ENCODE measurements around the gene PLXNA3. TPM values are rescaled to one million over a fixed set of nuclear protein-coding genes. Genes with fewer than 3 reads are reported as not detected.

PLXNA3 gene
- total and polyA plus RNA-seq, 5 donors from 2014 or later, result 0.32 to 64.6 (median 0.35) TPM

DNA sequence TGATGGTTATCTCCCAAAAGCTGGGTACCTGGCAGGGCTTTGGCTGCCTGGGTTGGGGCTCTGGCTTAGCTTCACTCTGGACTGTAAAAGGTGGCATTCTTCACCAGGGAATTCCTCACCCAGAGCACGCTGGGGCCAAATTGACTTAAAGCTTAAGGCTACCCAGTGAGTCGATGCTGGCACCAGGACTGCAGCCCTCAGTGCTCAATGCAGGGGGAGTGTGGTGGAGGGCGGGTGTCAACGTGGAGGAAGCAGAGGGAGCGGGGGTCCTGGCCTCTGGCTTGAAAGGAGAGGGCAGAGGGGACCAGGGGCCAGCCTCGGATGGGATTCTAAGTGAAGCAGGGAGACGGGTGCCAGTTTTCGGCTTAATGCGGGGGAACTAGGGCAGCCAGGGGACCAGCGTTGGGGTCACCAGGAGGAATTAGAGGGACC lies 14.6 kb upstream of the PLXNA3 start:
- Histone ChIP-seq H3K27me3 (ENCODE audit: control insufficient read depth, insufficient read depth, low read length) (no peaks in the 10 kb centered on the region), H3K36me3 (ENCODE audit: control insufficient read depth, insufficient read depth, low read length) (peaks cover 14% of the 10 kb centered on the region), H3K9me3 (ENCODE audit: control insufficient read depth in 2 of 2, low read length in 2 of 2) (no peaks in the 10 kb centered on the region), H3K4me1 (ENCODE audit: control insufficient read depth, insufficient read depth, low read length, poor library complexity, severe bottlenecking) (peaks cover 44% of the 10 kb centered on the region), H3K4me3 (ENCODE audit: low read depth, low read length) (no peak overlapping the region), H3K27ac (ENCODE audit: insufficient read depth, low read length, poor library complexity, severe bottlenecking) (peak overlapping the region; percentile 73)
- DNase-seq, result no peak
- Mint-ChIP-seq H3K9me3 (no peaks in the 10 kb centered on the region), H3K36me3 (peaks cover 7% of the 10 kb centered on the region), H3K4me1 (peaks cover 0 to 44% (median 10%) of the 10 kb centered on the region in 4 donors), H3K4me3 (peak overlapping the region; percentile 70 to 88 (median 73)), H3K27me3 (no peaks in the 10 kb centered on the region), H3K27ac (peak overlapping the region; percentile 65 to 93 (median 83))
- ATAC-seq (ENCODE audit: low read depth in 2 of 2), result no peak

DNA sequence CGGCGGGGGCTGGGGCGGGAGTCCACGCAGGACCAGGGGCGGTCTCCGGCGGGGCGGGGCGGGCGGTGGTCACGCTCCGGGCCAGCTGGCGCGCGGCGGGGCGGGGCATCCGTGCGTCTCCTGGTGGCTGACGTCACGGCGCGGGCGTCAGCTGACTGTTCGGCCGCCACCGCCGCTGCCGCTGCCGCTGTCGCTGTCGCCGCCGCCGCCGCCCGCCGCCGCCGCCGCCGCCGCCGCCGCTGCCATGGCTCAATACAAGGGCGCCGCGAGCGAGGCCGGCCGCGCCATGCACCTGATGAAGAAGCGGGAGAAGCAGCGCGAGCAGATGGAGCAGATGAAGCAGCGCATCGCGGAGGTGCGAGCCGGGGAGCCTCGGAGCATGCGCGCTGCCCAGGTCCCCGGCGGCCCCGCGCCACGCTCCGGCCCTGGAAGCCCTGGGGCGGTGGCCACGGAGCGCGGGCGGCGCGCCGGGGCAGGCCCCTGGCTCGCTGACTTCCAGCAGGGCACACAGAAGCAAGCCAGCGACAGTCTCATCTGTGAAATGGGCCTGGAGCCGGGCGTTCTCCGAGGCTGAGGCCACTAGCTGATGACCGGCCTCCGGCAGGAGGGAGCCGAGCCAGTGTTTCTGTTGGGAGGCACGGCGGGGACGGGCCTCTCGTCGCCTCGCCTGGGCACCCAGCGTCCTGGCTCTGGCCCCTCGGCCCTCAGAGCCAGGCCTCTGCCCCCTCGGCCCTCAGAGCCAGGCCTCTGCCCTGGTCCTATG lies 13.9 kb upstream of the PLXNA3 start, which contains the start of gene FAM50A:
Gene FAM50A (plus strand): TSS at position 150 of the 763 bp plus-strand sequence. CDS start 95 bp downstream, at position 245.
- Mint-ChIP-seq H3K27me3 (no peaks in the 10 kb centered on the region), H3K27ac (peak within 1 kb of the TSS; percentile 65 to 93 (median 83)), H3K9me3 (no peaks in the 10 kb centered on the region), H3K36me3 (peaks cover 7% of the 10 kb centered on the region), H3K4me1 (peaks cover 0 to 40% (median 10%) of the 10 kb centered on the region in 4 donors), H3K4me3 (peak within 1 kb of the TSS; percentile 70 to 88 (median 74))
- DNase-seq (peak; percentile 58 to 71 (median 70)), ATAC-seq (ENCODE audit: low read depth in 2 of 2) (peak; percentile 76 to 79)
- Histone ChIP-seq H3K9me3 (ENCODE audit: control insufficient read depth in 2 of 2, low read length in 2 of 2) (no peaks in the 10 kb centered on the region), H3K27ac (ENCODE audit: insufficient read depth, low read length, poor library complexity, severe bottlenecking) (peak within 1 kb of the TSS; percentile 73), H3K27me3 (ENCODE audit: control insufficient read depth, insufficient read depth, low read length) (no peaks in the 10 kb centered on the region), H3K4me1 (ENCODE audit: control insufficient read depth, insufficient read depth, low read length, poor library complexity, severe bottlenecking) (peaks cover 38% of the 10 kb centered on the region), H3K36me3 (ENCODE audit: control insufficient read depth, insufficient read depth, low read length) (peaks cover 20% of the 10 kb centered on the region), H3K4me3 (ENCODE audit: low read depth, low read length) (no peak within 1 kb of the TSS)

DNA sequence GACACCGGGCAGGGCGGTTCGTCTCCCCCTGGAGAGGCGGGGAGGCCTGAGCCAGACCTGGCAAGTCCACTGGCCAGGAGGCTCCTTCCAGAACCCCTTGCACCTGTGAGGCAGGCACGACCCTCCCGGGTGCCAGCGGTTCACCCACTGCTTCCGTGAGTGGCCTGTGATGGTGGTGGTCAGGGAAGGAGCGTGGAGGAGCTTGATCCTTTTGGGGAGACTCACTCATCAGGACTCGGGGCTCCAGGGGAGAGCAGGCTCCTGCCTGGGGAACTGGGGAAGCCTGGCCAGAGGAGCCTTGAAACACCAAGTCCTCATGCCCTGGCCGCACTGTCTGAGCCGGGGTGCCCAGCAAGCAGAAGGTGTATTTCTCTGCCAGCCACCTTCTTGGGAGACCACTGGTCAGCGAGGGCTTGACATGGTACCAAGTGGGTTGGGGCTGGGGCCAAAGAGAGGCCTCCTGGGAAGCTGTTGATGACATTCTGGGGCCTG lies 13.3 kb upstream of the PLXNA3 start:
- DNase-seq, result no peak
- peaks cover 7% of the 10 kb centered on the region for H3K36me3 Mint-ChIP-seq
- no peaks in the 10 kb centered on the region for H3K9me3 Mint-ChIP-seq
- Histone ChIP-seq H3K9me3 (ENCODE audit: control insufficient read depth in 2 of 2, low read length in 2 of 2) (no peaks in the 10 kb centered on the region), H3K4me1 (ENCODE audit: control insufficient read depth, insufficient read depth, low read length, poor library complexity, severe bottlenecking) (peaks cover 37% of the 10 kb centered on the region), H3K27me3 (ENCODE audit: control insufficient read depth, insufficient read depth, low read length) (no peaks in the 10 kb centered on the region), H3K27ac (ENCODE audit: insufficient read depth, low read length, poor library complexity, severe bottlenecking) (peak overlapping the region; percentile 73), H3K4me3 (ENCODE audit: low read depth, low read length) (no peak overlapping the region), H3K36me3 (ENCODE audit: control insufficient read depth, insufficient read depth, low read length) (peaks cover 18% of the 10 kb centered on the region)
- ATAC-seq (ENCODE audit: low read depth in 2 of 2), result no peak
- H3K4me1 Mint-ChIP-seq, result peaks cover 0 to 40% (median 10%) of the 10 kb centered on the region in 4 donors
- H3K27ac Mint-ChIP-seq, result no peak overlapping the region
- H3K4me3 Mint-ChIP-seq, result peak overlapping the region in 3 of 4 donors; percentile 4 to 61 (median 60)
- no peaks in the 10 kb centered on the region for H3K27me3 Mint-ChIP-seq

DNA sequence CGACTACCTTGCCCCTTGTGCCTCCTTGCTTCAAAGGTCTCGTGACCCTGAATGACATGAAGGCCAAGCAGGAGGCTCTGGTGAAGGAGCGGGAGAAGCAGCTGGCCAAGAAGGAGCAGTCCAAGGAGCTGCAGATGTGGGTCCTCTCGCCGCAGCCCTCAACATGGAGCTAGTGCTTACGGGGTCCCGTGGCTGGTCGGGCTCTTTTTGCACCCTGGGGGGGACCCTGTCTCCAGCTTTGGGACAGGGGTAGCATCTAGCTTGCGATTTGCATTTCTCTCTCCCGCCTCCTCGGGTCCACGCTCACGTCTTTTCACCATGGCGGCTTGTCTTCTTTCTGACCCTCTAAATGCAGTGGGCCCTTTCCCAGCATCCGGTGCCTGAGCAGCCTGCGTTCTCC lies 12.3 kb upstream of the PLXNA3 start:
- Mint-ChIP-seq H3K27me3 (no peaks in the 10 kb centered on the region), H3K9me3 (no peaks in the 10 kb centered on the region), H3K36me3 (peaks cover 7% of the 10 kb centered on the region), H3K4me1 (peaks cover 0 to 35% (median 10%) of the 10 kb centered on the region in 4 donors), H3K27ac (peak overlapping the region in 1 of 3 donors; percentile 15), H3K4me3 (peak overlapping the region in 3 of 4 donors; percentile 34 to 51 (median 38))
- Histone ChIP-seq H3K36me3 (ENCODE audit: control insufficient read depth, insufficient read depth, low read length) (peaks cover 16% of the 10 kb centered on the region), H3K4me3 (ENCODE audit: low read depth, low read length) (no peak overlapping the region), H3K27ac (ENCODE audit: insufficient read depth, low read length, poor library complexity, severe bottlenecking) (no peak overlapping the region), H3K27me3 (ENCODE audit: control insufficient read depth, insufficient read depth, low read length) (no peaks in the 10 kb centered on the region), H3K9me3 (ENCODE audit: control insufficient read depth in 2 of 2, low read length in 2 of 2) (no peaks in the 10 kb centered on the region), H3K4me1 (ENCODE audit: control insufficient read depth, insufficient read depth, low read length, poor library complexity, severe bottlenecking) (peaks cover 33% of the 10 kb centered on the region)
- DNase-seq (no peak), ATAC-seq (ENCODE audit: low read depth in 2 of 2) (no peak)

DNA sequence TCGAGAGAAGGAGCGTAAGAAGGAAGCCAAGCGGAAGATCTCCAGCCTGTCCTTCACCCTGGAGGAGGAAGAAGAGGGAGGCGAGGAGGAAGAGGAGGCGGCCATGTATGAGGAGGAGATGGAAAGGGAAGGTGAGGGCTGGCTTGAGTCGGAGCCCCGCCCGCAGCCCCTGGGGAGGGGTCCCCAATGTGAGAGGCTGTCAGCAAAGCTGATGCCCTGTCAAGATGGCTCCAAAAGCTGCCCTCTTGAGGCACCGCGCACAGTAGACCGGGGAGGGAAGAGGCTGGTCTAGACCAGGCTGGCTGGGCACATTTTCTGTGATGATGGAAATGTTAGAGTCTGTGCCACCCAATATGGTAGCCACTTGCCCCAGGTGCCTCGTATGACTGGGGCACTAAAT lies 11.7 kb upstream of the PLXNA3 start:
- Histone ChIP-seq H3K36me3 (ENCODE audit: control insufficient read depth, insufficient read depth, low read length) (peaks cover 16% of the 10 kb centered on the region), H3K4me3 (ENCODE audit: low read depth, low read length) (no peak overlapping the region), H3K27ac (ENCODE audit: insufficient read depth, low read length, poor library complexity, severe bottlenecking) (no peak overlapping the region), H3K27me3 (ENCODE audit: control insufficient read depth, insufficient read depth, low read length) (no peaks in the 10 kb centered on the region), H3K4me1 (ENCODE audit: control insufficient read depth, insufficient read depth, low read length, poor library complexity, severe bottlenecking) (peaks cover 27% of the 10 kb centered on the region), H3K9me3 (ENCODE audit: control insufficient read depth in 2 of 2, low read length in 2 of 2) (no peaks in the 10 kb centered on the region)
- peak overlapping the region in 2 of 4 donors; percentile 27 to 34 for H3K4me3 Mint-ChIP-seq
- H3K27me3 Mint-ChIP-seq, result no peaks in the 10 kb centered on the region
- ATAC-seq (ENCODE audit: low read depth in 2 of 2), result no peak
- peaks cover 7% of the 10 kb centered on the region for H3K36me3 Mint-ChIP-seq
- H3K9me3 Mint-ChIP-seq, result no peaks in the 10 kb centered on the region
- H3K4me1 Mint-ChIP-seq, result peaks cover 0 to 29% (median 5%) of the 10 kb centered on the region in 4 donors
- H3K27ac Mint-ChIP-seq, result peak overlapping the region in 1 of 3 donors; percentile 15
- no peak for DNase-seq

DNA sequence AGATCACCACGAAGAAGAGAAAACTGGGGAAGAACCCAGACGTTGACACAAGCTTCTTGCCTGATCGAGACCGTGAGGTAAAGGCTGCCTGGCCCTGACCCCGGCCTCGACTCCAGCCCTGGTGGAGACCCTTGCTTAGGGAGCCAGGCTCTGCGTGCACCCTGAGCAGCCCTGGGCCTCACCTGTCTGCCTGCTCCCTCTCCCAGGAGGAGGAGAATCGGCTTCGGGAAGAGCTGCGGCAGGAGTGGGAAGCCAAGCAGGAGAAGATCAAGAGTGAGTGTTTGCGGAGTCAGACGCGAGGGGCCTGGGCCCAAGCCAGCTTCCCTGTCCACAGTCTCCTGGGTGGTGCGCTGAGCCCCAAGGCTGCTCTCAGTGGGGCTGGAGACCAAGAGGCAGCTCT lies 9.6 kb upstream of the PLXNA3 start:
- H3K4me3 ChIP-seq (ENCODE audit: low read depth, low read length), result no peak overlapping the region
- H3K27me3 ChIP-seq (ENCODE audit: control insufficient read depth, insufficient read depth, low read length), result no peaks in the 10 kb centered on the region
- no peaks in the 10 kb centered on the region for H3K27me3 Mint-ChIP-seq
- H3K36me3 Mint-ChIP-seq, result peaks cover 3% of the 10 kb centered on the region
- no peak overlapping the region for H3K27ac Mint-ChIP-seq
- ATAC-seq (ENCODE audit: low read depth in 2 of 2) (no peak), DNase-seq (no peak)
- no peak overlapping the region for H3K4me3 Mint-ChIP-seq
- no peak overlapping the region for H3K27ac ChIP-seq (ENCODE audit: insufficient read depth, low read length, poor library complexity, severe bottlenecking)
- peaks cover 13% of the 10 kb centered on the region for H3K4me1 ChIP-seq (ENCODE audit: control insufficient read depth, insufficient read depth, low read length, poor library complexity, severe bottlenecking)
- H3K9me3 Mint-ChIP-seq, result peaks cover 0 to 1% (median 0%) of the 10 kb centered on the region in 7 donors
- H3K36me3 ChIP-seq (ENCODE audit: control insufficient read depth, insufficient read depth, low read length), result peaks cover 9% of the 10 kb centered on the region
- peaks cover 0 to 11% (median 0%) of the 10 kb centered on the region in 4 donors for H3K4me1 Mint-ChIP-seq
- H3K9me3 ChIP-seq (ENCODE audit: control insufficient read depth in 2 of 2, low read length in 2 of 2), result no peaks in the 10 kb centered on the region

DNA sequence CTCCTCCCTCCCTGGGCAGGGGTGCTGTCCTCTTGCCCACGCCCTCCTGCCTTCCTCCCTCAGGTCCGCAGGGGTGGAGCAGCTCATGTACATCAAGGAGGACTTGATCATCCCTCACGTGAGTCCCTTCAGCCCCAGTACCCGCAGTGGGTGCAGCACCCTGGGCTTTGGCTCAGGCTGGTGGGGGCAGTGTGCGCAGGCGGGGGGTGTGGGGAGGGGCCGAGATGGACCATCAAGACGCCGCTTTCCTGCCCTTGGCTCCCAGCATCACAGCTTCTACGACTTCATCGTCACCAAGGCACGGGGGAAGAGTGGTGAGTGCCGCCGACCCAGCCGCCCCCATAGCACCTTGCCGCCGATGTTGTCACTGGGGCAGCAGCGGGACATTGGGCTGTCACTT lies 8.5 kb upstream of the PLXNA3 start:
- Histone ChIP-seq H3K27ac (ENCODE audit: insufficient read depth, low read length, poor library complexity, severe bottlenecking) (no peak overlapping the region), H3K27me3 (ENCODE audit: control insufficient read depth, insufficient read depth, low read length) (no peaks in the 10 kb centered on the region), H3K4me3 (ENCODE audit: low read depth, low read length) (no peak overlapping the region), H3K9me3 (ENCODE audit: control insufficient read depth in 2 of 2, low read length in 2 of 2) (no peaks in the 10 kb centered on the region), H3K36me3 (ENCODE audit: control insufficient read depth, insufficient read depth, low read length) (peaks cover 9% of the 10 kb centered on the region), H3K4me1 (ENCODE audit: control insufficient read depth, insufficient read depth, low read length, poor library complexity, severe bottlenecking) (peaks cover 6% of the 10 kb centered on the region)
- H3K27ac Mint-ChIP-seq, result no peak overlapping the region
- peaks cover 0 to 1% (median 0%) of the 10 kb centered on the region in 7 donors for H3K9me3 Mint-ChIP-seq
- no peak overlapping the region for H3K4me3 Mint-ChIP-seq
- H3K36me3 Mint-ChIP-seq, result peaks cover 3% of the 10 kb centered on the region
- no peaks in the 10 kb centered on the region for H3K27me3 Mint-ChIP-seq
- ATAC-seq (ENCODE audit: low read depth in 2 of 2) (no peak), DNase-seq (no peak)
- peaks cover 0 to 9% (median 3%) of the 10 kb centered on the region in 4 donors for H3K4me1 Mint-ChIP-seq
